Measurements from ENCODE around the gene TLX2.

Gene TLX2

GRCh38 chr2:74522516-74522915 is 8.3 kb downstream of the TLX2 start:
- H3K9me3 ChIP-seq (ENCODE audit: control insufficient read depth, low read length) = no peaks in the 10 kb centered on the region
- H3K4me2 ChIP-seq (ENCODE audit: low read length) = no peak overlapping the region
- H3K4me3 ChIP-seq (ENCODE audit: low read depth, low read length) = no peak overlapping the region
- no peaks in the 10 kb centered on the region for H3K27me3 ChIP-seq (ENCODE audit: control insufficient read depth, insufficient read depth, low read length)
- no peaks in the 10 kb centered on the region for H3K4me1 ChIP-seq
- H3K27ac ChIP-seq = no peak overlapping the region
- no peak for TF ChIP-seq CTCF (IDR thresholded peaks at IDR 0.05)
- H3K9ac ChIP-seq = no peak overlapping the region
- H3K79me2 ChIP-seq = no peaks in the 10 kb centered on the region
- H3K36me3 ChIP-seq (ENCODE audit: control insufficient read depth, insufficient read depth, low read length) = no peaks in the 10 kb centered on the region
- no peak overlapping the region for H2AFZ ChIP-seq

GRCh38 chr2:74524005-74524404 is 9.8 kb downstream of the TLX2 start:
- H2AFZ ChIP-seq = no peak overlapping the region
- no peak overlapping the region for H3K9ac ChIP-seq
- no peaks in the 10 kb centered on the region for H3K27me3 ChIP-seq (ENCODE audit: control insufficient read depth, insufficient read depth, low read length)
- no peak for TF ChIP-seq CTCF (IDR thresholded peaks at IDR 0.05)
- no peaks in the 10 kb centered on the region for H3K36me3 ChIP-seq (ENCODE audit: control insufficient read depth, insufficient read depth, low read length)
- no peak overlapping the region for H3K4me2 ChIP-seq (ENCODE audit: low read length)
- H3K9me3 ChIP-seq (ENCODE audit: control insufficient read depth, low read length) = no peaks in the 10 kb centered on the region
- no peak overlapping the region for H3K27ac ChIP-seq
- no peak overlapping the region for H3K4me3 ChIP-seq (ENCODE audit: low read depth, low read length)
- H3K4me1 ChIP-seq = peaks cover 5% of the 10 kb centered on the region
- H3K79me2 ChIP-seq = peaks cover 6% of the 10 kb centered on the region

- Histone ChIP-seq H3K36me3 (ENCODE audit: control insufficient read depth, insufficient read depth, low read length) (no peaks in the 10 kb centered on the region), H3K4me1 (peaks cover 5% of the 10 kb centered on the region), H2AFZ (no peak overlapping the region), H3K9me3 (ENCODE audit: control insufficient read depth, low read length) (no peaks in the 10 kb centered on the region), H3K9ac (no peak overlapping the region), H3K4me2 (ENCODE audit: low read length) (no peak overlapping the region), H3K27ac (no peak overlapping the region), H3K27me3 (ENCODE audit: control insufficient read depth, insufficient read depth, low read length) (no peaks in the 10 kb centered on the region), H3K79me2 (peaks cover 7% of the 10 kb centered on the region), H3K4me3 (ENCODE audit: low read depth, low read length) (no peak overlapping the region)
- TF ChIP-seq CTCF (IDR thresholded peaks at IDR 0.05) = no peak
Measured at GRCh38 chr2:74524955-74525716, 10.9 kb downstream of the TLX2 start.

GRCh38 chr2:74525717-74526648 is 11.7 kb downstream of the TLX2 start, which contains the start of gene DQX1:
Gene DQX1, minus strand, starts transcription at chr2:74526231. Its CDS starts 502 bp downstream, at chr2:74525729.
- H3K4me2 ChIP-seq (ENCODE audit: low read length) = no peak within 1 kb of the TSS
- peaks cover 7% of the 10 kb centered on the region for H3K79me2 ChIP-seq
- H3K27ac ChIP-seq = no peak within 1 kb of the TSS
- TF ChIP-seq CTCF (IDR thresholded peaks at IDR 0.05) = no peak
- H3K4me3 ChIP-seq (ENCODE audit: low read depth, low read length) = no peak within 1 kb of the TSS
- H3K9ac ChIP-seq = no peak within 1 kb of the TSS
- H3K4me1 ChIP-seq = peaks cover 5% of the 10 kb centered on the region
- no peaks in the 10 kb centered on the region for H3K27me3 ChIP-seq (ENCODE audit: control insufficient read depth, insufficient read depth, low read length)
- no peak within 1 kb of the TSS for H2AFZ ChIP-seq
- no peaks in the 10 kb centered on the region for H3K9me3 ChIP-seq (ENCODE audit: control insufficient read depth, low read length)
- no peaks in the 10 kb centered on the region for H3K36me3 ChIP-seq (ENCODE audit: control insufficient read depth, insufficient read depth, low read length)

Measured in parathyroid adenoma (tissue), 2 donors.